NCI-H1417 (cell line): ENCODE measurements around the gene NNT.
"Not testable (repeated sequence)": the region's sequence is repeated elsewhere in the genome, so short reads cannot be mapped to it uniquely, and the experiment has no call there.

Experiments
- DNase-seq, 3 experiments: peaks; one replicate each; lab custom pipeline; 2025; lab: John Stamatoyannopoulos, UW

Gene NNT

GRCh38 chr5:43583724-43584123 is 19.3 kb upstream of the NNT start:
- no peak for DNase-seq

DNA sequence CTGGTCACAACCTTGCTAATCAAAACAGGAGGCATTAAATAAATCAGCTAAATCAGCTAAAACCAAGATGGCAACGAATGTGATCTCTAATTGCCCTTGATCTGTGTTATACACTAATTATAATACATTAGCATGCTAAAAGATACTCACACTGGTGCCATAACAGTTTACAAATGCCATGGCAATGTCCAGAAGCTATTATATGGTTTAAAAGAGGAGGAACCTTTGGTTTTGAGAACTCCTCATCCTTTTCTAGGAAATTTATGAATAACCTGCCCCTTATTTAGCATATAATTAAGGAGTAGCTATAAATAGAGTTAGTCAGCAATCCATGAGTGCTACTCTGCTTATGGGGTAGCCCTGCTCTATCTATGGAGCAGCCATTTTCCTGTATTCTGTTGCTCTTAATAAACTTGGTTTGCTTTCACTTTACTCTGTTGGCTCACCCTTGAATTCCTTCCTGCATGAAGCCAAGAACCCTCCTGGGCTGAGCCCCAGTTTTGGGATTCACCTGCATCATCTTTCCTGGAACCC is 18.7 kb upstream of the NNT start:
- no peak for DNase-seq

GRCh38 chr5:43588842-43589241 is 14.1 kb upstream of the NNT start:
- no peak for DNase-seq

DNA sequence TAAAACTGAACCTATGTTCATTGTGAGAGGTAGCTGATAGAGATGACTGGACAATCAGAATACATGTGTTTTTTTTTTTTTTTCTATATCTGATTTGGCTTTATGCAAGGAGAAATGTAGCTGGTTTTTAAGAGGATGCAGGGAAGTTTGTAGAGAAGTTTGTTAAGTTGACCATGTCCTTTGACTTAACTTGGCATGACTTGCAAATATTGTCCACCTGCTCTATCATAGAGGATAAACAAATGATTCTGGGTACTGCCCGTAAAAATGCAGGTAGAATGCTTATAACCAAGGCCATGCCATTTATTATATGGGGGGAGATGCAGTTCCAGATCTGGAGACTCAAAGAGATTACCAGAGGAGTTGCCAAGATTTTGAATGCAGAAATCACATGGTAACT is 13.7 kb upstream of the NNT start:
- no peak for DNase-seq

GRCh38 chr5:43590700-43591099 is 12.3 kb upstream of the NNT start:
- no peak for DNase-seq

GRCh38 chr5:43592363-43592762 is 10.6 kb upstream of the NNT start:
- DNase-seq: no peak

DNA sequence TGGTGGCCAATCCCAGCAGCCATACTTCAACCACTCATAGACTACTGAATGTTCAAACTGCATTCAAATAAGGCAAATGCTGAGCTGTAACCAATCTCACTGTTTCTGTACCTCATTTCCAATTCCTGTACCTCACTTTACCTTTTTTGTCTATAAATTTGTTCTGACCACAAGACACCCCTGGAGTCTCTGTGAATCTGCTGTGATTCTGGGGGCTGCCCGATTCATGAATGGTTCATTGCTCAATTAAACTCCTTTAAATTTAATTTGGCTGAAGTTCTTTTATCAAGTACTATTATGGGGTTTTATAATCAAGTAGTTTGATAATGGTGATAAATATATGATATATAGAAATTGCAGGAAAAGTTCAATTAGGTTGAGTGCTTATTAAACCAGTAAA is 4.1 kb upstream of the NNT start:
- DNase-seq: not testable (repeated sequence)

DNA sequence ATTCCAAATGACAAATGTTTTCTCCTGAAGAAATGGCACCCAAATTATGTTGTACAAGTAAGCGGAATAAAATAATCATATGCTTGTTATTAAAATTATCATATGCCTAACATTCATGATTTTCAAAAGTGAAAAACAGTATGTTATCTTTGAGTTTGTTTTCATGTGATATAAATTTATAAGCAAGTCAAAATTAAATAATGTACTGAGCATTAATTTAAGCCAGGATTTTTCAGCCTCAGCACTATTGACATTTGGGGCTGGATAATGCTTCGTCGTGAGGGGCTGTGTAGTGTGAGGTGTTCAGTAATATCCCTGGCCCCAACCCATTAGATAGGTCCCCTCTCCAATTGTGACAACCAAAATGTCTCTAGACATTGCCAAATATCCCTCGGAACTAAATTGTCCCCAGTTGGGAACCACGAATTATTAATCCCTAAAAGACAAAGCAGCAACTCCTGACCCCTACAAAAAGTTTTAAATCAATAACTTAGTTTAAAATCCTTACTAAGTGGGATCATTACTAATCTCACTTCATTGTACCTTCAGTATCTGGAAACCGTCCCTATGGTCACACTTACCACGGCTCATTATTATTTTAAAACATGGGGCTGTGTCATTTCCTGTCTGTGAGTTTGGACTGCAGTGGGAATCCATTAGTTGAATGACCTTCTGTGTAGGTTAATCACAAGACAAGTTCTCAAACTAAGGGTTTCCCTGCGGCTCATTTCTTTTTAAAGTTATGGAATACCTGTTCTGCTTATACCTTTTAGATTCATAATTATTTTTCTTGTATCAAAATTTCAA is 1.3 kb upstream of the NNT start:
- peak; percentile 21 to 68 (median 21) for DNase-seq

DNA sequence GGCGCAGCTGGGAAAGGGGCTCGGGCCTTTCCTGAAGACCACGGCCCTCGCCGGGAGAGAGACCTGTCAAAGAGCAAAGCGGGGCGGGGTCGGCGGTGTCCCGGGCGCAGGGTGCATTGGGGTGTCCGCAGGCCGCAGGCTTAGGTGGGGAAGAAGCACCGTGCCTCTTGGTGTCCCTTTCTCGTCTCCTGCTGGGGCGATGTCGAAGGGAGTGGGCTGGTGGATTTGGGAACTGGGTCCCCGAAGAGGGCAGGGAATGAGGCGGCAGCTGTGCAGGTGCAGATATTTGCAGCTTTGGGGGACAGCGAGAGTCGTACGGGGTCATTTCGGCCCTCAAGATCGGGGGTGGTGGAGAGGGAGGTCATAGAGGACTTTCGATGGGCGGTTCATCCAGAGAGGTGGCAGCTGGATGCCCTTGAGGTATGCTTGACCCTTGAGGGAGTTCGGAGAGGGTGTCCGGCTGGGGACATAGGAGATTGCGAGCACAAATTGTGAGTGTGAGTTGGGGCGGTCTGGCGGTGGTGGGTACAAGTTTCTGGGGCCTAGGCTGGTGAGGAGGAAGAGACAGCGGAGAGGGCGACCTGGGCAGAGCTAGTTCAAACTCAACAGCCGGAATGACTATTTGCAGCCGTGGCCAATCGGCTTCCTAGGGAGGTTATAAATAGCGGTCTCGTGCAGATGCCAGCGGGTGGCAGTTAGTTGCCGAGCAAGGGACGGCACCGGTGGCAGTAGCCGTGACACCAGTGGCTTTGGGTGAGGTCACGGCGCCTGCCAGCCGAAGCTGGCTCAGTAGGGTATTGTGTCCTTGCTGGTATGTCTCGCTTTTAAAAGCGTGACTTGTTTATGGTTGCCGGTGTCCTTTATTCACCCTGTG is 601 bp downstream of the NNT start:
- DNase-seq: peak; percentile 87 to 94 (median 92)

DNA sequence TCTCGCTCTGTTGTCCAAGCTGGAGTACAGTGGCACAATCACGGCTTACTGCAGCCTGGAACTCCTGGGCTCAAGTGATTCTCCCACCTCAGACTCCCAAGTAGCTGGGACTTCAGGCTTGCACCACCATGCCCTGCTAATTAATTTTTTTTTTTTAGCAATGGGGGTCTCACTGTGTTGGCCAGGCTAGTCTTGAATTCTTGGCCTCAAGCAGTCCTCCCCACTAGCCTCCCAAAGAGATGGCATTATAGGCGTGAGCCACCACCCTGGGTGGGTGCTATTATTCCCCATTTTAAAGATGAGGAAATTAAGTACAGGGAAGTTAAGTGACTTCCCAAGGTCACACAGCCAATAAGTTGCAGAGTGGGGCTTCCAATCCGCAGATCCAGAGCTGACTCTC is 1.7 kb downstream of the NNT start:
- DNase-seq: no peak

GRCh38 chr5:43606351-43606750 is 3.4 kb downstream of the NNT start:
- no peak for DNase-seq

DNA sequence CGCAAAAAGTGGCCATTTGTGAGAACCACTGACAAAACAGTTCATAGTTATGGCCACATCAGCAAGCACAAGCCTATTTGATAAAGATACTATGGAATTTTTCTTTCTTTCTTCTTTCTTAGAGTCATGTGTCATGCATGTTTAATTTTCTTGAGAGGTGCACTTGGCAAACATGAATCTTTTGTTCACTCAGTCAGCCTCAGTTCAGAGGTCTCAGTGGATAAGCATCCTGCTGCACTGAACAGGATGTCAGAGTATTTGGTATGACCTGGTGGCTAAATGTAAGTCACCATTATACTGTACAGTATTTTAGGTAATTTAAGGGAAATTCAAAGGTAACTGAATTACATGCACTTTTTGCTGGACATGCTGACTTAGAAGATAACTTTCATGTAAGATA is 5.4 kb downstream of the NNT start:
- no peak for DNase-seq

DNA sequence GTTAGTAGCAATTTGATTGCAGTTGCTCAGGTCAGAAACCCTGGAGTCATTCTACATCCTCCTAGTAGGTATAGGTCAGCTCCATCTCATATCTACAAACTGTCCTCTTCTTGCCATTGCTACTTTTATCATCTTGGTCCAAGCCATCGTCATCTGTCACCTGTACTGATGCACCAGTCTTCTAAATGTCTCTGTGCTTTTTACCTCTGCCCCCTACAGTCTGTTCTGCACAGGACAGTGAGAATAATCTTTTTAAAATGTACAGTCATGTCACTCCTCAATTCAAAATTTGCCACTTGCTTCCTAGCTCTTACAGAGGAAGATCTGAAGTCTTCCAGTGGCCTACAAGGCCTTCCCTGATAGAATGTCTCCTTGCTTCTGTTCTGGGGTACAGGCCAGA is 6.8 kb downstream of the NNT start:
- no peak for DNase-seq

GRCh38 chr5:43613370-43613769 is 10.4 kb downstream of the NNT start:
- no peak for DNase-seq

DNA sequence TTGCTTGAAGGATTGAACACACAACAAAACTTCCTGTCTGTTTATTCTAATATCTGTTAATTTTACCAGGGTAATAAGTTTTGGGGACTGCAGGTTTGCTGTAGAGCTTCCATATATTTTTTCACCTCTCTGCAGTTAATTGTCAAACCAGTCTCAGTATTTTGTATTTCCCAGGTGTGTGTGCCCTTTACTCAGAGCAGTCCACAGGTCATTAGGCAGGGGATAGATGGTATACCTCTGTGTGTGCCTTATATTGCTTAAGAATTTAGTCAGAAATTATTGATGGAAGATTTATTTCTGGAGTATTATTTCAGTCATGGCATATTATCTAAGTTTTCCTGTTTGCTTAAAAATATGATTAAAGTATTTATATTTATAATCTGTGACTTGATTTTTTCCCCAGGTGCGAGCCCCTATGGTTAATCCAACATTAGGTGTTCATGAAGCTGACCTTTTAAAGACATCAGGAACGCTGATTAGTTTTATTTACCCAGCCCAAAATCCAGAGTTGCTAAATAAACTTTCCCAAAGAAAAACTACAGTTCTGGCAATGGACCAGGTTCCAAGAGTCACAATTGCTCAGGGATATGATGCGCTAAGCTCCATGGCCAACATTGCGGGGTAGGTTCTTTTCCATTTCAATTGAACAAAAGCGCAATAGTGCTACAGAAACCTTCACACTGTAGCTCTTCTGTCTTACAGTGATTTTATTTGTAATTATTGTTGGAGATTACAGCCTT is 12.6 kb downstream of the NNT start:
- DNase-seq: no peak

DNA sequence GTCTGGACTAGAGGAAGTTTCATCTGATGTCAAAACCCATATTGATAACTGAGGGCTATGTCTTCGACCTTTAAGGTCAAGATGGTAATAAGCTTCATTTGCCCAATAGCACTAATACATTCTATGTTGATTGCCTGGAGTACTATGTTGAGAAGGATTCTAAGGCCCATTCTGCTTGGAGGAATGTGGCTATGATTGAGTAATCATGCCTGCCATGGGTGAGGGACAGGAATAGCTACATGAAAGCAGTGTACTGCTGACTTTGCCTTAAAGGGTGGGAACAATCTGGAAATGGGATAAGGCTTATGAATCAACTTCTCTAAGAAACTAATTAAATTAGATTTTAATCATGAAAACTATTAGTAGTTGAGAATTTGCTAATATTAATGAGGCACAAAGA is 13.6 kb downstream of the NNT start:
- no peak for DNase-seq

DNA sequence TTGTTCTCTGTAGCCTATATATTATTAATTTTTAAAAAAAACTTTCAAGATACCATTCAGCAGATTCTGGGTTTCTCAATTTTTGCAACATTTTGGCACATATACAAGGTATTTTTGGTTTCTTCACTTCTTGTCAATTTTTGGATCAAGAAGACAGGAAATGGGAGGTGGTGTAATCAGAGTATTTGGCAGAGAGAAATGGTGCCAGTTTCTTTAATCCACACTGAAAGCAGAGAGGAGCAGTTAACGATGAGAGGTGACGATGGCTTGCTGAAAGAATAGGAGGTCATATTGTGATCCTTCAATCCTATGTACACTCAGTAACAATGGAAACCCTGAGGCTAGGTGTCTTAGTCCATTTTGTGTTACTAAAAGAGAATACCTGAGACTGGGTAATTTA is 16.4 kb downstream of the NNT start:
- DNase-seq: no peak

DNA sequence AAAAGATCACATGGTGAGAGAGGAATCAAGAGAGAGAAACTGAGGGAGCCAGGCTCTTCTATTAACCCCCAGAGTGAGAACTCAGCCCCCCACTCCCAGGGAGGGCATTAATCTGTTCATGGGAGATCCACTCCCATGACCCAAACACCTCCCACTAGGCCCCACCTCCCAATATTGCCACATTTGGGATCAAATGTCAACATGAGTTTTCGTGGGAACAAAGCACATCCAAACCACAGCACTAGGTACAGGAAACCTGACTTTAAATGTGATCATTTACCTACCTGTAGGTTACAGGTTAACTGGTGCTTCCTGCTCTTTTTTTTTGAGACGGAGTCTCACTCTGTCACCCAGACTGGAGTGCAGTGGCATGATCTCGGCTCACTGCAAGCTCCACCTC is 16.9 kb downstream of the NNT start:
- no peak for DNase-seq

- no peak for DNase-seq
These were observed 18.0 kb downstream of the NNT start for GRCh38 chr5:43620944-43621505.

- no peak for DNase-seq
These were observed 19.1 kb downstream of the NNT start for GRCh38 chr5:43622074-43622473.

DNA sequence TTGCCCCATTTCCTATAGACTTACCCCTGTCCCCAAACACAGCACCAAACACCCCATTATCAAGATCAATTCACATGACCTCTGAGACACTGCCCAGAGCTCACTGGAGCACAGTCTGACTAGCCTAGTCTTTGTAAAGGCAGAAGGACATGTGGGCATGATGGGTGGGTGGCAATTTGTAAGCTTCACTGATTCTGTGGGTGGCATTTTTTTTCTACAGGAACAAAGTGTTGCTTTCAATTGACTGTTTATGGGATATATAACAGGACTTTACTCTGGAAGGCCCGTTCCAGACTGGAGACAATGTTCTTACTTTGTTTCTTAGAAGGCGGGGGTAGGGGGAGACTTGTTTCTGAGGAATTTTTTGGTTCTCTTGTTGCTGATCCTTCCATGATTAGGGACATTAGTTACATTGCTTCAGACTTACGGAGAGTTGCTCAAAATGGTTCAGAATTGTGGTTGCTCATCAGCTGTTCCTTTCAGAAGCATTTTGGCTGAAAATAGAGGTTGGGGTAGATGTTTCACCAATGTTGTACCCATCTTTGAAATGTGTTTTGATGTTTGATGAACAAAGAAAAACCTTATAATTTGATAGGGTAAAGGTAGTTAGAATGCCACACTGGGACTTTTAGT is 20.2 kb downstream of the NNT start:
- DNase-seq: no peak

GRCh38 chr5:43627028-43627427 is 24.0 kb downstream of the NNT start:
- DNase-seq: peak; percentile 23 to 44 (median 32)
